ENCODE data around the gene TRAF5.

TRAF5 gene

DNA sequence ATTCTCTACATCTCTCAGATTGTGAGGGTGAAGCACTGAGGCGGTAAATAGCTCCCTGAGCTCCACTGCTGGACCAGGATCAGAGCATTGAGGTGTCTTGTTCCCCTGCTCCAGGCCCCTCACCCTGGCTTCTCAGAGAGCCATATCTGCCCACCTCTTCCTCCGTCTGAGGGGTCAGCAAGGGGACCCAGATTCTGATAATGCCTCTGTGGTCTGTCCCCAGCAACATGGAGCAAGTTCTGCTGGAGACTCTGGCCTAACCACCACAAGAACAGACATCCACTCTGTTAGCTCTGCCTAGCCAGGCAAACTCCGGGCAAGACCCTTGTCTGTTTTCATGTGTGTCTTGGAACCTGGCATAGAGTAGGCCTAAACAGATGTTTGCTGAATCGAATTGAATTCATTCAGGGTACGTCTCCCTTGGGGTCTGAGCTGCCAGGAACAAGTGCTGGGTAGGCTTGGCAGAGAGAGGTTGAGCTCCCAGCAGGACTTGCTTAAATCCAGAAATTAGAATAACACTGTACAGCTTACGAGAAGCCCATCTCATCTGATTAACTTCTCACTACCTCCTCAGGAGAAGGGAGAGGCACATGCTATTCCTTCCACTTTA, 2.3 kb downstream of the TRAF5 start:
- peak; percentile 28 for DNase-seq

- no peak for DNase-seq
These were observed 3.1 kb downstream of the TRAF5 start for GRCh38 chr1:211329764-211330201.

DNA sequence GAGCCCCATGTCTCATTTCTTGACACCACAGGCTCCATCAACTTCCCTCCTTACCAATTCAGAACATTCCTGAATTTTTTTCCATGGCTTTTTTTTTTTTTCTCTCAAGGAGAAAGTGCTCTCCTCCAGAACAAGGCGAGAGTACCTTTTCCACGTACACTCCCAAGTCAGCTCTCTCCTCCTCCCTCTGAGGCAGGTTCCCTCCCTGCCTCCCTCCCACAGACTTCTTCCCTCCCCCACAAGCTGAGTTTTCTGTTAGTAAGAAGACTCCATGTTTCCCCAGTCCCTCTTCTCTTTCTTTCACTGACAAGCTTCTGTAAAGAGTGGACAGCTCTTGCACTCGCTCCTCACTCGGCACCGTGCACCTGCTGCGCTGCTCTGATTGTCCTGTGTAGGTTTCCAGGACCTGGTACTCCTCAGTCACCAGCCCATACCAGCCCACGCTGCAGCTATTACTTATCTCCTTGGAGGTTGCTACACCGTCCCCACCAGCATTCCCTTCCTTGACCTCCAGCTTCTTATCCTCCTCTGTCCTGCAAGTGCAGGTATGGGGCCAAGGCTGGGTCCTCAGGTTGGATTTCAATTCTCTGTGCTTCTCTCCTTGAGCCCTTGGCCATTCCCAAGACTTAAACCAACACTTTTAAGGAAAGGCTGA, 3.8 kb downstream of the TRAF5 start:
- DNase-seq: no peak

GRCh38 chr1:211331011-211331709, 4.5 kb downstream of the TRAF5 start:
- no peak for DNase-seq

GRCh38 chr1:211332036-211332616, 5.5 kb downstream of the TRAF5 start:
- no peak for DNase-seq

GRCh38 chr1:211332830-211333229, 6.2 kb downstream of the TRAF5 start:
- no peak for DNase-seq

DNA sequence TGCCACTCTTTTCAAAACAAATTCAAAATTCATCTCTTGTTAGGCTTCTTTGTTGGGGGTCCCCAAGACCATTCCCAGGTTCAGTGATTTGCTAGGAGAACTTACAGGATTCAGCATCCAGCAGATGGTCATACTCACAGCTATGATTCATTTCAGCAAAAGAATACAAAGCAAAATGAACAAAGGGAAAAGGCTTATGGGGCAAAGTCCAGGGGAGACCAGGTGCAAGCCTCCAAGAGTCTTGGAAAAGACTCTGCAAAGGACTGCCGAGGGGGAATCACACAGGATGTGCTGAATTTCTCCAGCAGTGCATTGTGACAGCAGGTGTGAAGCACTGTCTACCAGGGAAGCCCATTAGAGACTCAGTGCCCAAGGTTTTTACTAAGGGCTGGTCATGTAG, 7.3 kb downstream of the TRAF5 start:
- DNase-seq: no peak

DNA sequence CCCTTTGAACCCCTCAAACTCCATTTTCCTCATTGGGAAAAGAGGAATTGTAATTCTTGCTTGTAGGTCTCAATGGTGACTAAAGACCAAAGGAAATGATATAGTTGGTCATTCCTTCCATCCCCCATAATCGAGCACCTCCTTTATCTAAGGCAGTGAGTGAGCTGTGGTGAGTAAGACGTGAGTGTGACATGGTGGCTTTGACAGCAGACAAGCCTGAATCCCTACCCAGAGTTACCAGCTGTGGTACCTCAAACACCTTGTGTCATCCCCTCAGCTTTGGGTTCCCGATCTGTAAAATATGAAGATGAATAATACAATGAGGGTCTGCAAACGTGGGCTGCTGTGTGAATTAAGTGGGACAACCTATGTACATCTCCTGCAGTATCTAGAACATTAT, 8.4 kb downstream of the TRAF5 start:
- no peak for DNase-seq

- no peak for DNase-seq
These were observed 9.0 kb downstream of the TRAF5 start for GRCh38 chr1:211335522-211336157.

DNA sequence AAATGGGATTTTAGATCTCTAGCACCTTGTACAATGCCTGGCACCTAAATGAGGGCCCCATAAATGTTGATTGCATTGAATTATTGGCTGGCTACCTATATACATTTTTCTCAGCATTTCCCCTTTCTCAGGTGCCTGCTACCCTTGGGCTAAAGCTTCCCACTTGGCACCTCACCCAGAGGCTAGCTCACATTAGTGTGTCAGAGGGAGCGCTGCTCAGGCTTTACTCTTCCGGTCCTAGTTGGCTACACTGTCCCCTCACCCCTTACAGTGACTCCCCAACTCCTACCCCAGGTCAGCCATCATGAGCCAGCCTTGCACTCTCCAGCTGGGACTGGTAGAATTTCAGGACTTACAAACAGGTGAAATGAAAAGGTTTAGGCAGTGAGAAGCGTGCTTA, 9.5 kb downstream of the TRAF5 start:
- DNase-seq: no peak

DNA sequence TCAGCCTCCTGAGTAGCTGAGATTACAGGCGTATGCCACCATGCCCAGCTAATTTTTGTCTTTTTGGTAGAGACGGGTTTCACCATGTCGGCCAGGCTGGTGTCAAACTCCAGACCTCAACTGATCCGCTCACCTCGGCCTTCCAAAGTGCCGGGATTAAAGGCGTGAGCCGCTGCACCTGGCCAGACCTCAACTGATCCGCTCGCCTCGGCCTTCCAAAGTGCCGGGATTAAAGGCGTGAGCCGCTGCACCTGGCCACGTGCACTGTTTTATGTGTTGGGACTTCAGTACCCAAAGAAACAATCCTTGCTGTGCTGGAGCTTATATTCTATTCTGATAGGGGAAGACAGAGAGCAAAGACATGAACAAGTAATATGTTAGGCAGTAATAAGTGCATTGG, 10.1 kb downstream of the TRAF5 start:
- DNase-seq: no peak

DNA sequence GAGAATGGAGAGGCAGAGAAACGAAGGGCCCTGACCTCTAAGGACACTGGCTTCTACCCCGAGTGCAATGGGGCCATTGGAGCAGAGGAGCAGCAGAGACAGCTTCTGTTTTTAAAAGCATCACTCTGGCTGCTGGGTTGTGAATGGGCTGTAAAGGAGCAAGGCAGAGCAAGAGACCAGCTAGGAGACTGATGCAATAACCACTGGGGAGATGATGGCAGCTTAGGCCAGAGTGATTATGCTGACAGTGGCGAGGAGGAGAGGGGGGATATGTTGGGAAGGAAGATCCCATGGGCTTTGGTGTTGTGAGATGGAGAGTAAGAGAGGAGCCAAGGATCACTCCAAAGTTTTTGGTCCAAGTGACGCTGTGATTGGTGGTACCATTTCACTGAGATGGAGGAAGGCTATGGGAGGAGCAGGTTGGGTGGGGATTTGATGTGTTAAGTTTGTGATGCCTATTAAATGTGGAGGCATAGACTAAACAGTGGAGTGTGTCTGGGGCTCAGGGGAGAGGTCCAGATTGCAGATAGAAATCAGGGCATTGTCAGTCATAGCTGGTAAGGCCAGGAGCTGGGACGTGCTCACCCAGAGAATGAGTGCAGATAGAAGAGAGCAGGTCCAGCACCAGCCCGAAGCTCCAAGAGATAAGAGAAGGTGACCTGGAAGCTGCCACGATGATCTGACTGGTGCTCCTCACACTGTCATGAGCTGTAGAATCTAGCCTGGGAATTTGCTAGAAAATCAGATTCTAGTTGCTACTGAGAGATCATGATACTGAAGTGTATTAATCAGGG, 11.0 kb downstream of the TRAF5 start:
- DNase-seq: no peak

DNA sequence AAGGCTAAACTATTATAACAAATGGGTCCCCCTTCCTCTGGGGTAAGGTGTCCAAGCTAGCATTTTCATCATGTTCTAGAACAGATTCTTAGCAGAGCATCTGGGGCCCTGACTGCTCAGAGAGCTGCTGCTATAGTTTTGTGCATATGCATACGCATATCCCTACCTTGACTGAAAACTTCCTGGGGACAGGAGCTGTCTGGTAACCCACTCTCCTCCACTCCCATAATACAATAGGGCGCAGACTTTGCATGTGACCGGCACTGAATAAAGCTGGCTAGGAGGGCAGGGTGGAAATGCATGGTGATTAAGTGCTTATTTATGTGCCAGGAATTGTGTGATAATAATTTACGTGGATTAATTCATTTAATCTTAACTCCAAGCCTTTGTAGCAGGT, 11.6 kb downstream of the TRAF5 start:
- no peak for DNase-seq

GRCh38 chr1:211339631-211340041, 13.0 kb downstream of the TRAF5 start:
- no peak for DNase-seq

DNA sequence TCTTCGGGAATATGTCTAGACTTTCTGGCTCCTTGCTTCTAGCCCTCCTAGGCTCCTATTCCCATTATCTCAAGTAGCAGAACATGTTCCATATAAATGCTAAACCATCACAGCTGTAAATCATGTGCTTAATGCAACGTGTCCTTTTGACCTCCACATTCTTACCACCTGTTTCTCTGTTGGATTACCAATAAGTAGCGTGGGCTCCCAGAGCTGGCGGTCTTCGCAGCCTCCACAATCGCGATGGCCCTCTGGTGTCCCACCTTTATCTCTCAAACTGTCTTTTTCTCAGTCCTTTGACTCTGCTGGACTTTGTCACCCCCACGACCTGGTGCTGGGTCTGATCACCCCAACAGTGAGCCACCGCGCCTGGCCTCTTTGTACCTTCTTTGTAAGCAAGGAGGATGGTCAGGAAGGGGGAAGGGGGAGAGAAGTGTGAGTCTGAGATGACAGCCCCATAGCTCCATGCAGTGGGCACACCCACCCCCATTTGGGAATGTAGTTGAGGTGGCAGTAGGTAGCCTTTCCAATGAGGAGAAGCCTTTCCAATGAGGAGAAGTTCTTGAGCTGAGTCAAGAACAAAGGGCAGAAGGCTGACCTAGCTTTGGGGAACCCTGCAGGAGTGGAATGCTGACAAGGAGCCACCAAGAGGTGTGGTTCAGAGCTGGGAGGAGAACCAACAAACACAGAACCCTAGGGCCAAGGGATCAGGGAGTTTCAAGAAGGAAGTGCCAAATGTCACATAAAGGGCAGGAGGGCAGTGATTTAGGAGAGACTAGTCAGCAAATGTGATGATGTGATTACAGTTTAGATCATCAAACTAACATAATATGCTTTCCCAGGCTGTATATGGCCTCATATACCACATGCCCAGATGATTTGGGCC, 14.2 kb downstream of the TRAF5 start:
- DNase-seq: no peak

DNA sequence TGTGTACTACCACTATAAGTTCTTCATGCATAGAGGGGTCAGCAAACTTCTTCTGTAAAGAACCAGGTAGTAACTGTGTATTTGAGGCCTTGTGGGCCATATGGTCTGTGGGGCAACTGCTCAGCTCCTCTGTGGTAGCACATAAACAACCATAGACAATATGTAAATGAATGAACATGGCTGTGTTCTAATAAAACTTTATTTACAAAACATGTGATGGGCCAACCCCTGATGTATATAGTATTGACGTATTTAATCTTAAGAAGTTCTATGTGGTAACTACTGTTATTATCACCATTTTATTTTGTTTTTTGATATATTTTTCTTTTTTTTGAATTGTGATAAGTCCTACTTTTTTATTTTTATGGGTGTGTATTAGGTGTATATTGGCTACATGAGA, 15.4 kb downstream of the TRAF5 start:
- DNase-seq: no peak

- DNase-seq: no peak
These were observed 17.0 kb downstream of the TRAF5 start for GRCh38 chr1:211343607-211344006.

GRCh38 chr1:211344152-211344618, 17.6 kb downstream of the TRAF5 start:
- no peak for DNase-seq

DNA sequence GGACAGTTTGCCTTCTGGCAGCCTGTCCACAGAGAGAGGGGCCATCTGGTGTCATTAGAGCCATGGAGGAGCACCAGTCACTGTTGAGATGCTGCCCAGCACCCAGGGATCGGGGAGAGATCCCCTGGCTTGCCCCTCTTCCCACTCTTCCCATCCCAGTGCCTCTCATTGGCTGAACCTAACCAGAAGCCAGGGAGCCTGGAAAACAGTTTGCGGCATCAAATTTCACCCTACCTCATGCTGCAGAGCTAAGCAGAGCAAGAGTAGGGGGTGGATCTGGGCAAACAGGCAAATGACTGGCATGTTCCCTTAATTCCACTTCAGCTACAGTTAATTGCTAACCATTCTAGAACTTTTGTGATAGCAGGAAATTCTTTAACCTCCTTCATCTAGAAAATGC, 19.1 kb downstream of the TRAF5 start:
- no peak for DNase-seq

DNA sequence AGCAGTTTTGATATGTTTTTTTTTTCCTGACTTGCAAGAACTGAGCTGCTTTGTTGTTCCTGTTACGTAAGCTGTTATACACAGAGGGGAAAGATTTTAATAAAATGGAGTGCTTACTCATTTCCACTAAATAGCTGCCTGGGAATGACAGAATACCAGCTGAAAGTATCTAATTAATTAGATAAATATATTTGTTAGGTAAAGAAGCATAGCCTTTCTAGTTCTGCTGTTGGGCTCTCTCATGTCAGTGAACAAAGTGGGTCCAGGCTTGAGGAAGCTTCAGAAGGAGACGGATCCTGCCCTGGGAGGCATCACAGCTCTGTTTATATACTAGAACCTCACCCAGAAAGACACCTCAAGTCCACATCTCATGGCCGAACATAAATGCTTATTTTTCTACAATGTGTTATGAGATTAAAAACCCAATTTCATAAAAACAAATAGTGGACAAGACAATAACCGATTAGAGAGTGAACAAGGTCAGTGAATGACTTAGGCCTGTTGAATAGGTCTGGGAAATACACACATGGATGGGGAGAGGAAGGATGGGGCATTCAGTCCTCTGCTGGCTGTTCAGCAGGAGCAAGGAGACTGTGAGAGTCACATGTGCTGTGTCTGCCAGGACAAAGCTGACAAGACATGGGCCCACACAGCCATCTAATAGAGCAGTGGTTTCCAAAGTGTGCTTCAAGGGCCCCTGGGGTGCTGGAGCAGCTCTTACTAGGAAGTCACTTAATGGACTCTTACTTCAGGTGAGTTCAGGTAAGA, 20.6 kb downstream of the TRAF5 start:
- DNase-seq: no peak

- DNase-seq: no peak
These were observed 21.9 kb downstream of the TRAF5 start for GRCh38 chr1:211348547-211348946.
